ENCODE measurements around the gene SREK1. TPM values are rescaled to one million over a fixed set of nuclear protein-coding genes. Genes with fewer than 3 reads are reported as not detected.
A peak's percentile ranks its signal among the peaks of the same experiment; 100 is the strongest.

SREK1 gene
- total RNA-seq = 10 to 100 TPM; 20.9 to 44.4 (median 34.2) TPM
- long read RNA-seq, partial matches to known transcripts = 3 of 5 reads
- long read RNA-seq, other reads (novel, unspliced or antisense) = 0 of 5 reads

- DNase-seq (peak; percentile 95 to 96 (median 96)), ATAC-seq (peak; percentile 92 to 96 (median 92))
- Histone ChIP-seq H3K27me3 (no peaks in the 10 kb centered on the region), H3K36me3 (no peaks in the 10 kb centered on the region), H3K4me1 (peaks cover 0 to 24% (median 3%) of the 10 kb centered on the region in 4 donors), H3K4me3 (peak within 1 kb of the TSS; percentile 78 to 88 (median 80)), H3K27ac (peak within 1 kb of the TSS; percentile 95 to 96 (median 96)), H3K9me3 (no peaks in the 10 kb centered on the region)
- intact Hi-C loops (cut with DNase I) = no loop called here
- 0% methylated on average over 4 of the region's 86 CpGs for WGBS (ENCODE audit: insufficient coverage, low coverage, low lambda C conversion rate, missing lambda C conversion rate)
- peak; percentile 88 for TF ChIP-seq POLR2A (IDR thresholded peaks at IDR 0.05)
- TF ChIP-seq CTCF (IDR thresholded peaks at IDR 0.05) = no peak
Measured at GRCh38 chr5:66144074-66144833, at the start of gene SREK1. Gene SREK1, plus strand, starts transcription at chr5:66144300. Its CDS starts 77 bp downstream, at chr5:66144377.

- H3K4me3 ChIP-seq = no peak overlapping the region
- H3K27ac ChIP-seq = no peak overlapping the region
- TF ChIP-seq POLR2A (IDR thresholded peaks at IDR 0.05) (no peak), CTCF (IDR thresholded peaks at IDR 0.05) (no peak)
- ATAC-seq (no peak), DNase-seq (no peak)
- H3K36me3 ChIP-seq = no peaks in the 10 kb centered on the region
- no peaks in the 10 kb centered on the region for H3K4me1 ChIP-seq
- no CpG with 5 or more reads among the region's 2 CpGs for WGBS (ENCODE audit: insufficient coverage, low coverage, low lambda C conversion rate, missing lambda C conversion rate)
- H3K27me3 ChIP-seq = no peaks in the 10 kb centered on the region
- intact Hi-C loops (cut with DNase I) = no loop called here
- H3K9me3 ChIP-seq = peaks cover 0 to 8% (median 3%) of the 10 kb centered on the region in 4 donors
Measured at GRCh38 chr5:66100851-66101250, 43.2 kb upstream of the SREK1 start.

GRCh38 chr5:66113160-66113559, 30.9 kb upstream of the SREK1 start:
- Histone ChIP-seq H3K9me3 (peaks cover 0 to 12% (median 0%) of the 10 kb centered on the region in 4 donors), H3K4me3 (no peak overlapping the region)
- TF ChIP-seq CTCF (IDR thresholded peaks at IDR 0.05) = no peak

GRCh38 chr5:66118304-66118703, 25.8 kb upstream of the SREK1 start:
- Histone ChIP-seq H3K4me1 (no peaks in the 10 kb centered on the region), H3K4me3 (no peak overlapping the region), H3K27ac (no peak overlapping the region), H3K27me3 (no peaks in the 10 kb centered on the region), H3K36me3 (no peaks in the 10 kb centered on the region), H3K9me3 (peaks cover 0 to 5% (median 0%) of the 10 kb centered on the region in 4 donors)
- TF ChIP-seq POLR2A (IDR thresholded peaks at IDR 0.05) = no peak
- TF ChIP-seq CTCF (IDR thresholded peaks at IDR 0.05) = no peak
- ATAC-seq (no peak), DNase-seq (no peak)
- WGBS (ENCODE audit: insufficient coverage, low coverage, low lambda C conversion rate, missing lambda C conversion rate) = 70% methylated on average over 3 of the region's 4 CpGs
- intact Hi-C loops (cut with DNase I) = no loop called here

More at GRCh38 chr5:66113160-66113559, 30.9 kb upstream of the SREK1 start:
- no peak for DNase-seq
- no peak for ATAC-seq
- intact Hi-C loops (cut with DNase I) = no loop called here
- Histone ChIP-seq H3K36me3 (no peaks in the 10 kb centered on the region), H3K27me3 (no peaks in the 10 kb centered on the region), H3K4me1 (no peaks in the 10 kb centered on the region), H3K27ac (no peak overlapping the region)
- 86% methylated on average over 2 of the region's 2 CpGs for WGBS (ENCODE audit: insufficient coverage, low coverage, low lambda C conversion rate, missing lambda C conversion rate)
